GM10248 (cell line): ENCODE results near the gene ACTR6.
"Not testable (repeated sequence)": the region's sequence is repeated elsewhere in the genome, so short reads cannot be mapped to it uniquely, and the experiment has no call there.

ENCODE experiments used
- CTCF ChIA-PET: fragments of 300-600 bp; sonication (Branson Sonifier 250); formaldehyde crosslinking; extraction: SDS; loops from one replicate; lab custom pipeline; 2021; ENCODE audit warnings: antibody characterized with exemption; lab: Yijun Ruan, JAX
- POLR2A ChIA-PET: fragments of 350-650 bp; sonication (Branson Sonifier 250); formaldehyde crosslinking; extraction: SDS; loops from one replicate; lab custom pipeline; 2020; ENCODE audit warnings: antibody characterized with exemption; lab: Yijun Ruan, JAX
- DNase-seq: peaks from one replicate; pipeline ENCODE4 v3.0.0; 2012; ENCODE audit errors: extremely low spot score
- CTCF ChIP-seq: IDR thresholded peaks from 2 replicates; pipeline ENCODE4 v1.5.1; 2012; ENCODE audit warnings: mild to moderate bottlenecking, low read depth; ENCODE audit errors: extremely low read depth, missing control alignments, control extremely low read depth

The ACTR6 gene

GRCh38 chr12:100174495-100174894, 26.1 kb upstream of the ACTR6 start:
- DNase-seq: no peak
- no peak for TF ChIP-seq CTCF
- CTCF ChIA-PET: interaction anchor here (0.8 to 1.4 kb wide), 2 partner anchors 12 to 20 kb away, joined by 3 to 5 read pairs; no protein-coding TSS in a partner anchor
- POLR2A ChIA-PET: no interaction called here

DNA sequence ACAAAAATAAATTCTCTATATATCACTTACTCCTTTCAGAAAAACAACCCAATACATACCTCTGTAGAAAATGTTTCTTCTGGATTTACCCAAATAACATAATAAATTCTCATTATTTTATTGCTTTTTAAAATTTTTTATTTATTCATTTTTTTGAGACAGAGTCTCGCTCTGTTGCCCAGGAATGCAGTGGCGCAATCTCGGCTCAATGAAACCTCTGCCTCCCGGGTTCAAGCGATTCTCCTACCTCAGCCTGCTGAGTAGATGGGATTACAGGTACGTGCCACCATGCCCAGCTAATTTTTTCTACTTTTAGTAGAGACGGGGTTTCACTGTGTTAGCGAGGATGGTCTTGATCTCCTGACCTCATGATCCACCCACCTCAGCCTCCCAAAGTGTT, 24.1 kb upstream of the ACTR6 start:
- DNase-seq, POLR2A ChIA-PET, CTCF ChIA-PET: not testable (repeated sequence)

DNA sequence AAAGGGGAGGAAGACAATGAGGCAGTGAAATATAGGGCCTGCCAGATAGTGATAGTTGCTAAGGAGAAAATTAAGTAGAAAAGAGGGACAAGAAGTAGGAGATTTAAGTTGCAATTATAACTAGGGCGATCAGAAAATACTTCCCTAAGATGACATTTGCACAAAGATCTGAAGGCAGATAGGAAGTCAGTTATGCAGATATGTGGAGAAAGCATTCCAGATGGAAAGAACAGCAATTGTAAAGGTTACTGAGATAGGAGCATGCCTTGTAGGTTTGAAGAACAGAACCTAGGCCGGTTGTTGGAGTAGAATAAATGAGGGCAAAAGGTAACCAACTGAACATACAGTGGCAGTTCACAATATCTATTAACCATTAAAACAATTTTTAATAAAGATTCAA, 21.4 kb upstream of the ACTR6 start:
- ChIA-PET POLR2A (no interaction called here), CTCF (no interaction called here)
- DNase-seq: no peak
- TF ChIP-seq CTCF: no peak

GRCh38 chr12:100184549-100185145, 16.0 kb upstream of the ACTR6 start:
- no peak for DNase-seq
- TF ChIP-seq CTCF: no peak
- ChIA-PET POLR2A (no interaction called here), CTCF (interaction anchor here (1.0 to 4.5 kb wide), 6 partner anchors 9 to 220 kb away, joined by 3 to 19 read pairs (median 6); partner anchors contain the start of gene ACTR6)

DNA sequence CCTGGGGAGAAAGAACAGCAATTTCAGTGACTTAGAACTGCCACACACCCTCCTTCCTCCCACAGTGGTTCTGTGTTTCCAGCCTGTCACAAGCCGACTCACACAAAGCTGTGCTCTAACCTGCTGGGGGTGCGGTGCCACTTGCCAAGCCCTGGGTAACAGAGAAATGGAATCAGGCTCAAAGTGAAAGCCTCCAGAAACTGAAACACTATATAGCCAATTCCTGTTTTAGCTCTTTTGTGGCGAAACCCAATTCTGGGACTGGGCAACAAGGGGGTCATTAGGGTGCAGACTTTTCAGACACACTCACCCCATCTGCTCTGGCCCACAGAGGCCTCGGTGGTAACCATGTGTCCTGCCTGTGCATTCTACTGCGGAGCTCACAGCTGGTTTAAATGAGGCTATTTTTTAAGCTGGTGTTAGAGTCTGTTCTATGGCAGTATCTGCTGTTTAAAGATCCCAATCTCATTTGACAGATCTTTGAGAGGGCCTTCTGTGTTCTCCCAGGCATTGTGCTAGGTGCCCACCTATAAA, 15.2 kb upstream of the ACTR6 start:
- POLR2A ChIA-PET: no interaction called here
- CTCF ChIA-PET: interaction anchor here (0.6 to 4.5 kb wide), 9 partner anchors 10 to 219 kb away, joined by 3 to 19 read pairs (median 3); partner anchors contain the start of gene ACTR6
- no peak for TF ChIP-seq CTCF
- DNase-seq: no peak

GRCh38 chr12:100186071-100186470, 14.5 kb upstream of the ACTR6 start:
- POLR2A ChIA-PET: no interaction called here
- no peak for TF ChIP-seq CTCF
- no peak for DNase-seq
- CTCF ChIA-PET: interaction anchor here (0.6 to 4.5 kb wide), 7 partner anchors 10 to 70 kb away, joined by 3 to 19 read pairs (median 5); partner anchors contain the start of gene ACTR6

DNA sequence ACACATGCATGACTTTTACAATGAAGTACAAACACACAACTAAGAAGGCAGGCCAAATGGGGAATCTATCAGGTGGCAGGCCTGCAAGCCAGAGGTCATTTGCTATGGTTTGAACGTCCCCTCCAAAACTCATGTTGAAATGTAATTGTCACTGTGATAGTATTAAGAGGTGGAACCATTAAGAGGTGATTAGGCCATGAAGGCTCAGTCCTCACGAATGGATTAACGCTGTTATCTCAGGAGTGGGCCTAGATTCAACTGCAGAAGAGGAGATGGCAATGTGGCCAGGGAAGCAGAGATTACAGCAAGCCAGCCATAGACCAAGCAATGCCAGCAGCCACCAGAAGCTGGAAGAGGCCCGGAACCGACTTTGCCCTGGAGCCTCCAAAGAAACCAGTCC, 13.5 kb upstream of the ACTR6 start:
- ChIA-PET POLR2A (no interaction called here), CTCF (interaction anchor here (1.3 to 4.5 kb wide), 4 partner anchors 9 to 32 kb away, joined by 4 to 19 read pairs (median 8); partner anchors contain the start of gene ACTR6)
- DNase-seq: no peak

More for the DNA sequence above, 13.5 kb upstream of the ACTR6 start:
- no peak for TF ChIP-seq CTCF
